ENCODE measurements around the gene AAK1.

The AAK1 gene

DNA sequence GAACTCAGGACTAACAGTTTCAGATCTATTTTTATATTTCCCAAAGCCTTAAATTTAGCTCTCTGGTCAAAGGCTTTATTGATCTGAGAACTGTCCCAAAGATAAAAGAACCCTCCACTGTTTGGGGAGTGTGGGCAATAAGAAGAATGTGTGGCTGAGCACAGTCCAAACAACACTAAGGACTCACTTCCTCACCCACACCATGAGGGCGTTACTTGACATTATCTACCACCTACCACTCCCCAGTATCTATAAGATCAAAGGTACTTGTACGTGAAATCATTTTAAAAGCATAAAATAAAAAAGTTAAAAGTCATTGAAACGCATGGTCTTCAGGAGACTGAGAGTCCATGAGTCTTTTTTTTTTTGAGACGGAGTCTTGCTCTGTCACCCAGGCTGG lies 151.7 kb downstream of the AAK1 start:
- DNase-seq (ENCODE audit: low spot score): no peak

DNA sequence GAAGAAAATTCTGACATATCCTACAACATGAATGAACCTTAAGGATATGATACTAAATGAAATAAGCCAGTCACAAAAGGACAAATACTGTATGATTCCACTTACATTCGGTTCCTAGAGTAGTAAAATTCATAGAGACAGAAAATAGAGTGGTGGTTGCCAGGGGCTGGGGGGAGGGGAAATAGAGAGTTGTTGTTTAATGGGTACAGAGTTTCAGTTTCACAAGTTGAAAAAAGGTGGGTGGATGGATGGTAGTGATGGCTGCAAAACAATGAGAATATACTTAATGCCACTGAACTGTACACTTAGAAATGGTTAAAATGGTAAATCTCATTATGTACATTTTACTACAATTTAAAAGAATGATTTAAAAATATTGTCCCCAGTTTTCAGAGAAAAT lies 153.1 kb downstream of the AAK1 start:
- no peak for DNase-seq (ENCODE audit: low spot score)

DNA sequence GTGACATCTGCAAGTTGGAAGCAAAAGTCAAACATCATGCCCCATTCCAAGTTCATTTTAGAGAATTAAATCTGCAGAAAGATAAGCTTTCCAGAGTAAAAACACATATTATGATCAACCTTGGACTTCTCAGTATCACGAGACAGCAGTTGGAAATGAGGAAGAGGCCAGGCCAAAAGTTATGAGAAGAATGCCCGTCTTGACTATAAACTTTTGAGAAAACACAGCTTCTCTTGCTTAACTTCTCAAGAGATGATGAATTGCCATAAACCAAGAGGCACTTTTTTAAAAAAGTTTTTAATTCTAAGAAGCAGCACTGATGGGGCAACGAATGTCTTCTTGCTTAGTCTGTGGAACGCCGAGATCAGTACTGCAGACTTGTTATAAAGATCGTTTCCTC lies 153.7 kb downstream of the AAK1 start:
- DNase-seq (ENCODE audit: low spot score): no peak

- no peak for DNase-seq (ENCODE audit: low spot score)
These were observed 159.8 kb downstream of the AAK1 start for GRCh38 chr2:69483696-69484095.

- no peak for DNase-seq (ENCODE audit: low spot score)
These were observed 160.5 kb downstream of the AAK1 start for GRCh38 chr2:69483024-69483423.

- DNase-seq (ENCODE audit: low spot score): no peak
These were observed 161.1 kb downstream of the AAK1 start for GRCh38 chr2:69482471-69482870.

GRCh38 chr2:69481421-69481820 lies 162.1 kb downstream of the AAK1 start:
- no peak for DNase-seq (ENCODE audit: low spot score)

- no peak for DNase-seq (ENCODE audit: low spot score)
These were observed 165.9 kb downstream of the AAK1 start for GRCh38 chr2:69477627-69478026.

DNA sequence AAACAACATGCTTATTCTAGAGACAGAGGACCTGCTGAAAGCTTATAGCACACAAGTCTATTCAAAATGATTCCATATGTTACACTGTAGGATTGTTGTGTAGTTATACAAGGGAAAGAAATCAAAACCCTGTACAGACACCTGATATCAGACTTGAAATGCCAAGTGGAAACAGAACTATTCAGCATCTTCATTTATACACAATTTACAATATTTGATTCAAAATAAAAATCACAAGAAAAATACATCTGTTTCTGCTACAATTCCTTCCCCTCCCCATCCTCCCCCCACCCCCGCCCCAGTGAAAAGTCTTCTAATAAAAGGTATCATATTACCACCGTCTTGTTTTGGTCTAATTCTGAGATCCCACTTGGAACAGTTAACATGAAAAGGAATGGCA lies 168.9 kb downstream of the AAK1 start:
- no peak for DNase-seq (ENCODE audit: low spot score)

DNA sequence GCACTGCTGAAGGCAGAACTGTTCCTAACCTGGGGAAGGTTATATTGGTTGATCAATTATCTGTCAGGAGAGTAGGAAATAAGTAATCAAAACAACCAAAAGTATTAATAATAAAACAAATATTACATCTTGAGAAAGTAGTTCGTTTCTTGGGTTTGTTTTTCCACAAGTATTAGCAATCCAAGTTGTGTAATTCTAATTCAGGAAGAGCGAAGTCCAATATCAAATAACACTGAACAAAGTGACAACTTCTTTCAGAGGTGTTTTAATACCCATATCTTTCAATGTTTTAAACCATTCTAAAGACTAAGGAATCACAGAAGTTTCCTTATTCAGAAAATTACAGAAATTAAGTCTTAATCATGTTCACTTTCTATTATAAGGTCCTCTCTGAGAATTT lies 171.7 kb downstream of the AAK1 start:
- DNase-seq (ENCODE audit: low spot score): no peak

GRCh38 chr2:69470911-69471310 lies 172.6 kb downstream of the AAK1 start:
- DNase-seq (ENCODE audit: low spot score): no peak

GRCh38 chr2:69469784-69470183 lies 173.8 kb downstream of the AAK1 start:
- no peak for DNase-seq (ENCODE audit: low spot score)

- DNase-seq (ENCODE audit: low spot score): no peak
These were observed 174.2 kb downstream of the AAK1 start for GRCh38 chr2:69469375-69469774.

DNA sequence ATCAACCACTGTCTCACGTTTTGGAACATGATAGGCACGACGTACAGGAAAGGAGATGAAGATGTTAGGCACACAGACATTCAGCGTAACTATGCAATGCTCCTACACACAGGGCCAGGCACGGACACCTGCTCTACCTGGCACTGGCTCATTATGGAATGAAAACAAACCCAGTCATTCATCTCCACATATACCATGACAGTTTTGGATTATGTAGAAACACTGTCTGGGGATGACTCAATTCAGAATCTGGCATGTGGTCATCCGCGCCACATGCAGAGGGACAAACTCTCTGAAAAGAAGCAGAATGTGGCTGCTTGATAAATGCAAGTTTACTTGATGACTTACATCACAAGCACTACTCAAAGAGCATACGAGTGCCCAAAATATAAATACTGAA lies 176.8 kb downstream of the AAK1 start:
- DNase-seq (ENCODE audit: low spot score): no peak

DNA sequence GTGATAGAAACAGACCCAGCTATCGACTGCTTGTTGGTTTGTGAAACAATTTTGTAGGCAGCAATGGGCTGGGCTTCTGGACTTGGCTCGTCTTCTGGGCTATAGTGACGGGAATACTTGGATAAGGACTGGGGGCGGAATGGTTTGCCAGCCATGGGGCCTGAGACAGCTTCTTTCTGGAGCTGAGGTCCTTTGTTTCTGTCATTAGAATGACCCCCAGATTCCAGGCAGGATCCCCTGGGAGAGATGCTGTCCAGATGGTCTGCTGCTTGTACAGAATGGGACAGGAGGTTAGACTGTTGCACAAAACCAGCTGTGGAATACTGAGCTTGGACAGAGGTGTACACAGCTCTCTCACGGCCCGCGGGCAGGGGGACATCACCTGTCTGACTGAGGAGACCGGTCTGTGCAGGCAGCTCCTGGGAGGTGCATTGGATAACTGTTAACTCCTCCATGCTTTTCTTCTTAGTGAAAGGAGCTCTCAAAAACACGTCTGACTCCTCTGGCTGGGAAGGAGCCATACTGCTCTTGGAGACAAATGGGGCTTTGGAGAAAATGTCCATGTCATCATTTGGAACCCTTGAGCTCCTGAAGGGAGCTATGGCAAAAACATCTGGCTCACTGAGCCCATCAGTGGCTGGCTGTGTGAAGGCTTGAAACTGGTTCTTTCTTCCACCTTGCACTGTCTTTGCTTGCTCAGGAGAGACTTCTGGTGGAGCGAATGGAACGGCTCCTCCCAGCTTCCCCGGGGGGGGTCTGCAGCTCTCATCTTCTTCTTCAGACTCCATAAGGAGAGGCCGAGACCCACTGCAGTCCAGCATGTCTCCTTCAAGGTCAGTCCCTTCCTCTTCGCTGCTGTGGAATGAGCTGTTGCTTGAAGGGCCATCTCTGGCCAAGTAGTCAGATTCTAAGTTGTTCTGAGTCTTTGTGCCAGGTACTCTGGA lies 177.8 kb downstream of the AAK1 start:
- no peak for DNase-seq (ENCODE audit: low spot score)

- DNase-seq (ENCODE audit: low spot score): peak; percentile 33
These were observed 179.0 kb downstream of the AAK1 start for GRCh38 chr2:69464575-69464974.

GRCh38 chr2:69462780-69463179 lies 180.8 kb downstream of the AAK1 start:
- DNase-seq (ENCODE audit: low spot score): no peak

DNA sequence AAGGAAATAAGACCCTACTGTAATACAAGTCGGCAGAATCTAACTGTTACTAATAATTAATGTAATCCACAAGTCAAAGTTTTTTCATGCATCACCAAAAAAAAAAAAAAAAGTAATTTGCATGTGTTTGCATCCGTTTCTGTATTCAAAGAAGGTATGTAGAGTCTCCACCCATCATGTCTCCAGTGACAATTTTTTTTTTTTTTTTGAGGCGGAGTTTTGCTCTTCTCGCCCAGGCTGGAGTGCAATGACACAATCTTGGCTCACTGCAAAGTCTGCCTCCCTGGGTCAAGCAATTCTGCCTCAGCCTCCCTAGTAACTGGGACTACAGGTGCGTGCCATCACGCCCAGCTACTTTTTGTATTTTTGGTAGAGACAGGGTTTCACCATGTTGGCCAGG lies 182.1 kb downstream of the AAK1 start:
- DNase-seq (ENCODE audit: low spot score): no peak

GRCh38 chr2:69459936-69460335 lies 183.6 kb downstream of the AAK1 start:
- no peak for DNase-seq (ENCODE audit: low spot score)

DNA sequence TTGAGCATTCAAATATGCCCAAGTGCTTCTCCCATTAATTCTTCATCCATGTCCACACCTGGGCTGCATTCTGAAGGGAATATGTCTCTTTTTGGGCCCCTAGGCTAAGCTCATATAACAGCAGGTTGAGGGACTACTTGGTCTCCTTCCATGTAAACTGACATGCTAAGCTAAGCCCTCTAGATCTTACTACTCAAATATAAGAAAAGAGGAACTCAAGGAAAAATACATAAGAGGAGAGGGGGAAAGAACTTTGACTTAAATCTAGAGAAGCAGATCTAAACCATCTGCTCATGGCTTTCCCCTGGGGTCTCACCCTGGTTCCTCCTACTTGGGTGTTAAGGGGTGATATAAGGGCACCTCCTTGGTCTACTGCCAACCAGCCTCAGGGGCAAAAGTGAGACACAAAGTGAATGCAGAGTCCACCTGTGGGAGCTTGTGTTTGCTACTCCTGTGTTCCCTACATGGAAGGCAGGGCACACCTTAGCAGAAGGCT lies 186.5 kb downstream of the AAK1 start:
- no peak for DNase-seq (ENCODE audit: low spot score)

DNA sequence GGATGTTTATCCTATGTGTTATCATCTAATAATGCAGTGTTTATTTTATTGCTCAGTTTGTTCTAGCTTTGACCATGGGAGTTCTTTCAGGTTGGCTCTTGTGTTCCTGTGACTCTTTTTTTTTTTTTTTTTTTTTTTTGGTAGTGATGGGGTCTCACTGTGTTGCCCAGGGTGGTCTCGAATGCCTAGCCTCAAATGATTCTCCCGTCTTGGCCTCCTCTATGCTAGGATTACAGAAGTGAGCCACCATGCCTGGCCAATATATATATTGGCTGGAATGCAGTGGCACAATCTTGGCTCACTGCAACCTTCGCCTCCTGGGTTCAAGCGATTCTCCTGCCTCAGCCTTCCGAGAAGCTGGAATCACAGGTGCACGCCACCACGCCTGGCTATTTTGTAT lies 187.4 kb downstream of the AAK1 start:
- DNase-seq (ENCODE audit: low spot score): no peak

DNA sequence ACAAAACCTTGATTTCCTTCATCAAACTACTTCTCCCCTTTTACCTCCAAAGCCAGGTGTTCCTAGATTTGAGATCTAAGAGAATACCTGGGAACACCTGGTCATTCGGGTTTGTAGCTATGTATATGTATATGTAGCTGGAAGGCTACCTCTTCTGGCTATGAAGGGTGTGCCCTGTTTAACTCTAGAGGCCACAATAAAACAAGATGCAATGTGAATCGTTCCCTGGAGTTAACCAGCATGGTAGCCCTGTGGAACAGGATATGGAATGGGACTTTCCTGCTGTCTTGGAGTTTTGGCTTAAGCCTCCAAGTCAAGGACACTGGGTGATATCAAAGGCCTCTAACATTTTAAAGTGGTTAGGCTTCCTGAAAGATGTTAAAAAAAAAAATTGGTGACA lies 188.6 kb downstream of the AAK1 start:
- DNase-seq (ENCODE audit: low spot score): no peak

DNA sequence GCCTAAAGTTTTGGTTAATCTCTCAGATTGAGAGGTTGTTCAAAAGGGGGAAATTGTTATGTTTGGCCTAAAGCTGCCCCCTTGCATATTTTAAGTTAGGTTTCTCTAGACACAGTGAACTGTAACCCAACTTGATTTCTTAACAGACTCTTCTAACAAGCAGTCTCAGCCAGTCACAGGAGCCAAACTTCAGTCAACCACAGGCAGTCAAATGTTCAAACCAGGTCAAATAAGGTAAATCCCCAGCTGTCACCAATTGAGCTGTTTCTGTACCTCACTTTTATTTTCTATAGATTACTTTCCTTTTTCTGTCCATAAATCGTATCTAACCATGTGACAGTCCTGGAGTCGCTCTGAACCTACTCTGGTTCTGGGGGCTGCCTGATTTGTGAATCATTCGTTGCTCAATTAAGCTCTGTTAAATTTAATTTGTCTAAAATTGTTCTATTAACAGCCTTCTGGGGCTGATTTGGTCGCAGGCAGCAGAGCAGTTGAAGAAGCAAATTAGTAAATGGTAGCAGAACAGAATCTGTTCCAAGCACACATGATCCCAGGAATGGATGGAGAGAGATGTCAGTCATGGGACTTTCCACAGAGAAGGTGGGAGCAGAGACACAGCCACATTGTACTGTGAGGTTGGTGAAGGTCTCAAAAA lies 189.9 kb downstream of the AAK1 start:
- no peak for DNase-seq (ENCODE audit: low spot score)

All from hematopoietic multipotent progenitor cell treated with erythropoietin and hydrocortisone succinate and interleukin-3 and kit ligand, for 17 days (in vitro differentiated cells).